Measurements from ENCODE around the gene CEP76. TPM values are rescaled to one million over a fixed set of nuclear protein-coding genes. Genes with fewer than 3 reads are reported as not detected.

Gene CEP76
- total and polyA plus RNA-seq, 2 donors (not counting 3 experiments of a cell fraction or from before 2014, with no cell fraction given), result 5.8 to 8.6 TPM

DNA sequence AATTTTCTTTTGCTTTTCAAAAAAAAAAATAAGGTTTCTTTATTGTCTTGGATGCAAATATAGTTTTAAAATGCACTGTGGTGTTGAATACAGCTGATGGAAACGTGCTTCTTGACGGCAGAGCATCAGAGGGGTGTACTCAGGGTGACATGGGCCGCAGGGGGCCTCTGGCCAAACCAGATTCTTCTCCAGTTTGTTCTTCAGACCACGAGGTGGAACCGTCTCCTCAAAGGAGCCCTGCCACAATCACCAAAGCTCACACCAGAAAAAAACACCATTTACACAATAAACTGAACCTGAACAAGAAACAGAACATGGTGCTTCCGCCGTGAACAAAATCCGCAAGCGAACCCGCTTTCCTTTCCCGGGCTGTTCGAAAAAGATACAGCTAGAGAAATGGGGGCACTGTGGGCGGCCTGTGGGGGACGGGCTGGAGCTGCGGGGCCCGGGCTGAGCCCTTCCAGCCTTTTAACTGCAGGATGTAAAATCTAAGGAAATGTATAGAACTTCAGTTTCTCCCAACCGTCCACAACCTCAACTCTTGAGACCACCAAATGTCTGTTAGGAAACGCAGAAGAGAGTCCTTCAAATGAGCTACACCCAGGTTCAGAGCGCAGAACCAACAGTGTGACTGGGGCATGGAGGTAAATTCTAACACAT lies 34.9 kb upstream of the CEP76 start:
- TF ChIP-seq FOS (IDR thresholded peaks at IDR 0.05; ENCODE audit: borderline replicate concordance, insufficient read depth, low read length) (no peak), POLR2A (IDR thresholded peaks at IDR 0.05; ENCODE audit: low read depth, low read length) (no peak), JUN (IDR thresholded peaks at IDR 0.05; ENCODE audit: borderline replicate concordance, insufficient read depth, insufficient read length, low read depth) (no peak), MYC (IDR thresholded peaks at IDR 0.05; ENCODE audit: low read depth, low read length) (no peak), EZH2 (IDR thresholded peaks at IDR 0.05; ENCODE audit: borderline replicate concordance, low read depth, low read length, severe bottlenecking) (no peak), POLR2AphosphoS5 (IDR thresholded peaks at IDR 0.05; ENCODE audit: insufficient read depth, low read depth, low read length) (no peak), GATA2 (IDR thresholded peaks at IDR 0.05; ENCODE audit: insufficient read depth, insufficient read length, low read depth, low read length) (no peak)
- TF ChIP-seq, protein P1, sequence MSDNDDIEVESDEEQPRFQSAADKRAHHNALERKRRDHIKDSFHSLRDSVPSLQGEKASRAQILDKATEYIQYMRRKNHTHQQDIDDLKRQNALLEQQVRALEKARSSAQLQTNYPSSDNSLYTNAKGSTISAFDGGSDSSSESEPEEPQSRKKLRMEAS (IDR thresholded peaks at IDR 0.05; ENCODE audit: insufficient read depth, insufficient read length), result no peak
- TF ChIP-seq, protein P2, sequence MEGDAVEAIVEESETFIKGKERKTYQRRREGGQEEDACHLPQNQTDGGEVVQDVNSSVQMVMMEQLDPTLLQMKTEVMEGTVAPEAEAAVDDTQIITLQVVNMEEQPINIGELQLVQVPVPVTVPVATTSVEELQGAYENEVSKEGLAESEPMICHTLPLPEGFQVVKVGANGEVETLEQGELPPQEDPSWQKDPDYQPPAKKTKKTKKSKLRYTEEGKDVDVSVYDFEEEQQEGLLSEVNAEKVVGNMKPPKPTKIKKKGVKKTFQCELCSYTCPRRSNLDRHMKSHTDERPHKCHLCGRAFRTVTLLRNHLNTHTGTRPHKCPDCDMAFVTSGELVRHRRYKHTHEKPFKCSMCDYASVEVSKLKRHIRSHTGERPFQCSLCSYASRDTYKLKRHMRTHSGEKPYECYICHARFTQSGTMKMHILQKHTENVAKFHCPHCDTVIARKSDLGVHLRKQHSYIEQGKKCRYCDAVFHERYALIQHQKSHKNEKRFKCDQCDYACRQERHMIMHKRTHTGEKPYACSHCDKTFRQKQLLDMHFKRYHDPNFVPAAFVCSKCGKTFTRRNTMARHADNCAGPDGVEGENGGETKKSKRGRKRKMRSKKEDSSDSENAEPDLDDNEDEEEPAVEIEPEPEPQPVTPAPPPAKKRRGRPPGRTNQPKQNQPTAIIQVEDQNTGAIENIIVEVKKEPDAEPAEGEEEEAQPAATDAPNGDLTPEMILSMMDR (IDR thresholded peaks at IDR 0.05; ENCODE audit: extremely low read depth in 1 of 2, insufficient read depth in 1 of 2, low read depth in 1 of 2, low read length in 2 of 2), result no peak
- Histone ChIP-seq H3K4me2 (ENCODE audit: insufficient read depth, low read length) (no peak overlapping the region), H3K36me3 (ENCODE audit: control insufficient read depth in 2 of 2, extremely low read depth in 1 of 2, insufficient read depth in 2 of 2, low read length in 2 of 2) (no peaks in the 10 kb centered on the region), H3K27me3 (ENCODE audit: control insufficient read depth in 2 of 2, insufficient read depth in 2 of 2, low read length in 2 of 2) (no peaks in the 10 kb centered on the region), H4K20me1 (replicated peaks; ENCODE audit: control insufficient read depth, extremely low read depth, insufficient read depth, low read length) (no peaks in the 10 kb centered on the region), H3K4me3 (replicated peaks in 1 of 3; ENCODE audit: insufficient read depth in 1 of 3, low read depth in 1 of 3, low read length in 3 of 3) (no peak overlapping the region), H3K4me1 (ENCODE audit: control insufficient read depth, extremely low read depth, insufficient read depth, low read length) (no peaks in the 10 kb centered on the region), H3K9me1 (replicated peaks; ENCODE audit: control insufficient read depth, extremely low read depth, insufficient read depth, low read length) (no peaks in the 10 kb centered on the region), H3K9ac (replicated peaks; ENCODE audit: extremely low read depth, insufficient read depth, low read length) (no peak overlapping the region), H3K9me3 (replicated peaks; ENCODE audit: control insufficient read depth, insufficient read depth, low read length) (no peaks in the 10 kb centered on the region), H3K79me2 (ENCODE audit: control insufficient read depth, insufficient read depth, low read length) (no peaks in the 10 kb centered on the region), H2AFZ (ENCODE audit: low read depth, low read length) (no peak overlapping the region), H3K27ac (ENCODE audit: insufficient read depth, low read depth, low read length) (no peak overlapping the region)
- dilution Hi-C loops (cut with MboI; ENCODE audit: extremely low pct_ligation_motif_present, low sequenced_read_pairs) (no loop called here), intact Hi-C loops (cut with micrococcal nuclease) (no loop called here)
- no peak for FAIRE-seq
- DNase-seq (ENCODE audit: low read depth, low spot score), result no peak
- BruUV-seq (replicated peaks), result no TSS peak
- CTCF ChIA-PET, result interaction anchor here (0.7 to 2.7 kb wide), 5 partner anchors 10 to 197 kb away, joined by 3 to 9 read pairs (median 4); no protein-coding TSS in a partner anchor
- POLR2A ChIA-PET, result no interaction called here

Data from endothelial cell of umbilical vein (primary cell).